Thoracic aorta (tissue), 2 donors: Measurements from ENCODE around the gene ZBTB16. TPM values are rescaled to one million over a fixed set of nuclear protein-coding genes. Genes with fewer than 3 reads are reported as not detected.

Experiments used
- ATAC-seq: fragments of 150-250 bp; one replicate; pipeline ENCODE4 v1.8.0; 2017; ENCODE audit warnings: low read depth; ENCODE audit not compliant: insufficient number of reproducible peaks, low FRiP score
- DNase-seq: peaks from one replicate; pipeline ENCODE4 v3.0.0-alpha.2; 2020; ENCODE audit warnings: low spot score
- H3K27ac ChIP-seq, 2 donors: fragments of 200-600 bp; sonication (generic); 1 replicate in 1 of 2; 2 replicates in 1 of 2; pipeline ENCODE4 v1.5.1; 2016; ENCODE audit warnings: mild to moderate bottlenecking in 2 of 2, moderate library complexity in 2 of 2
- H3K27me3 ChIP-seq: fragments of 200-600 bp; sonication (generic); replicated peaks from 2 replicates; pipeline ENCODE4 v1.6.0; 2016; ENCODE audit warnings: mild to moderate bottlenecking; ENCODE audit not compliant: insufficient read depth
- H3K36me3 ChIP-seq: fragments of 200-600 bp; sonication (generic); one replicate; pipeline ENCODE4 v1.5.1; 2016
- H3K4me1 ChIP-seq, 2 donors: fragments of 200-600 bp; sonication (generic); 1 replicate in 1 of 2; 2 replicates in 1 of 2; pipeline versions ENCODE4 v1.5.1 to v1.6.0; 2016; ENCODE audit warnings: low read depth in 2 of 2, mild to moderate bottlenecking in 1 of 2; ENCODE audit not compliant: control insufficient read depth in 1 of 2
- H3K4me3 ChIP-seq: fragments of 200-600 bp; sonication (generic); 2 replicates; pipeline ENCODE4 v1.5.1; 2016; ENCODE audit warnings: mild to moderate bottlenecking
- H3K9me3 ChIP-seq: fragments of 200-600 bp; sonication (generic); 2 replicates; pipeline ENCODE4 v1.5.1; 2016
- total RNA-seq, 2 donors: library from RNA; depleted of rRNA; stranded (reverse); fragments of >200 nt; gene quantifications; one replicate each; pipeline versions ENCODE4 v1.1.0 to v1.2.3, GENCODE V29; 2016
- TF ChIP-seq, protein P1 (sequence below): fragments of 200-600 bp; sonication (generic); IDR thresholded peaks from one replicate; pipeline ENCODE4 v1.5.1; 2019; ENCODE audit warnings: antibody characterized with exemption

Gene ZBTB16
- total RNA-seq, 2 donors from 2014 or later = 314 to 545 TPM

- peak overlapping the region; percentile 97 for H3K4me3 ChIP-seq
- peaks cover 76% of the 10 kb centered on the region for H3K36me3 ChIP-seq
- H3K9me3 ChIP-seq = no peaks in the 10 kb centered on the region
- H3K27me3 ChIP-seq = no peaks in the 10 kb centered on the region
- DNase-seq (no peak), ATAC-seq (no peak)
- H3K4me1 ChIP-seq = peaks cover 77 to 80% of the 10 kb centered on the region in 2 donors
- peak overlapping the region in 1 of 2 donors; percentile 44 for H3K27ac ChIP-seq
- TF ChIP-seq, protein P1, sequence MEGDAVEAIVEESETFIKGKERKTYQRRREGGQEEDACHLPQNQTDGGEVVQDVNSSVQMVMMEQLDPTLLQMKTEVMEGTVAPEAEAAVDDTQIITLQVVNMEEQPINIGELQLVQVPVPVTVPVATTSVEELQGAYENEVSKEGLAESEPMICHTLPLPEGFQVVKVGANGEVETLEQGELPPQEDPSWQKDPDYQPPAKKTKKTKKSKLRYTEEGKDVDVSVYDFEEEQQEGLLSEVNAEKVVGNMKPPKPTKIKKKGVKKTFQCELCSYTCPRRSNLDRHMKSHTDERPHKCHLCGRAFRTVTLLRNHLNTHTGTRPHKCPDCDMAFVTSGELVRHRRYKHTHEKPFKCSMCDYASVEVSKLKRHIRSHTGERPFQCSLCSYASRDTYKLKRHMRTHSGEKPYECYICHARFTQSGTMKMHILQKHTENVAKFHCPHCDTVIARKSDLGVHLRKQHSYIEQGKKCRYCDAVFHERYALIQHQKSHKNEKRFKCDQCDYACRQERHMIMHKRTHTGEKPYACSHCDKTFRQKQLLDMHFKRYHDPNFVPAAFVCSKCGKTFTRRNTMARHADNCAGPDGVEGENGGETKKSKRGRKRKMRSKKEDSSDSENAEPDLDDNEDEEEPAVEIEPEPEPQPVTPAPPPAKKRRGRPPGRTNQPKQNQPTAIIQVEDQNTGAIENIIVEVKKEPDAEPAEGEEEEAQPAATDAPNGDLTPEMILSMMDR = no peak
Measured at GRCh38 chr11:114068327-114068726, 8.8 kb downstream of the ZBTB16 start.

- TF ChIP-seq, protein P1 = no peak
- ATAC-seq (no peak), DNase-seq (no peak)
- no peaks in the 10 kb centered on the region for H3K27me3 ChIP-seq
- H3K4me1 ChIP-seq = peaks cover 80 to 87% of the 10 kb centered on the region in 2 donors
- peak overlapping the region in 1 of 2 donors; percentile 46 for H3K27ac ChIP-seq
- no peaks in the 10 kb centered on the region for H3K9me3 ChIP-seq
- H3K4me3 ChIP-seq = peak overlapping the region; percentile 62
- peaks cover 71% of the 10 kb centered on the region for H3K36me3 ChIP-seq
Measured at GRCh38 chr11:114070464-114071139, 11.1 kb downstream of the ZBTB16 start.

DNA sequence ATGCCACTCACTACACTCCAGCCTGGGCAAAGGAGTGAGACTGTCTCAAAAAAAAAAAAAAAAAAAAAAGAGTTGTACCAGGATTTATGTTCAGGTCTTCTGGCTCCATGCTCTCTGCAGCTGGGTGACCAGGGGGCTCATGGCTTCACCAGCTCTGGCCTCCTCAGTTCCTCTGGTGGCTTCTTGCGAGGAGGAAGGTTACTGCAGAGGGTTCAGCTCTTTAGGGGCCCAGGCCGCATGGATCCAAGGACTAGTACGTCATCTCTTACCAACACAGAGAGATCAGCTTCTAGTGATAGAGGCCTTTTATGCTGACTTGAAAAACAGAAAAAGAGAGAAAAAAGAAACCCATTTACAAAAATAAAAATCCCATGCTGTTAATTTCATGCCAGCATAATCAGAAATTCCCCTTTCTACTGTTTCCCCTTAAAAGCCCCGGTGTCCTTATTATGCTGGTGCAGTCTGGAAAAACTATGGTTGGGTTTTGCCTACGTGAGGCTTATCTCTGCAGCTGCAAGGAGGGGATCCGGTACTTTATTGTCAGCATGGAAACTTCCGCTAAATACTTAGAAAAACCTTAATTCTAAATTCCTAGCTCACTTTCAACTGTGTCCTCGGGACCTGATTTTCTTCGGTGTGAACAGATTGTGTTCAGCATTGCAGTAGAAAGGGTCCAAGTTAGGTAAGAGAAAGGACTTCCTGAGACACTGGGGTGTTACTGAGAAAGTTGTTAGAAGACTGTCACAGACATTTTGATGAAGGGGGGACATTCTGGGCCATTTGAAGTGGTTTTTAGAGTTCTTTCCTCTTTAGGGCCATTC lies 13.7 kb downstream of the ZBTB16 start:
- H3K27me3 ChIP-seq = no peaks in the 10 kb centered on the region
- H3K9me3 ChIP-seq = no peaks in the 10 kb centered on the region
- TF ChIP-seq, protein P1 = no peak
- peak overlapping the region in 1 of 2 donors; percentile 80 for H3K27ac ChIP-seq
- H3K4me3 ChIP-seq = peak overlapping the region; percentile 62
- ATAC-seq (no peak), DNase-seq (no peak)
- peaks cover 89 to 98% of the 10 kb centered on the region in 2 donors for H3K4me1 ChIP-seq
- peaks cover 62% of the 10 kb centered on the region for H3K36me3 ChIP-seq

DNA sequence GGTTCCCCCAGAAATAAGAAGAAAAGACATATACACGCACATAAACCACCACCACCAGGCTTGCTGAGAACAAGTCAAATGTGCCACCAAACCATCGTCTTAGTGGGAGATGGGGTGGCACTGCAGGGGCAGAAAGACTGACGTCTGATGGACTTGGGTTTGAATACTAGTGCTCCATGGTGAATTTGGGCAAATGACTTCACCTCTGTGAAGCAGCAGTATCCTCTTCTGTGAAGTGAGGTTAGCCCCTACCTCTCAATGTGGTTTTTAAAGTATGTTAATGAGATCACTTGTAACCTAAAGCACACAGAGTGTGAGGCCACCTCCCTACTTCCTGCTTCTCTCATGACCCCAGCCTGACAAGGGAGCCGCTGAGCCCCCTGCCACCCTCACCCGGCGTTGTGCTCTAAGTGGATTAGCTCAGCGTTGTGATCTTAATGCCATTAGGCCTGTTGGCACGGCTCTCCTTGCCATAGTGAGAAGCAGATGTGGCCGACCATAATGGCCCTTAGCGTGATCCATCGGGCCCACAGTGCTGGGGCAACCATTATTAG lies 14.4 kb downstream of the ZBTB16 start:
- Histone ChIP-seq H3K27me3 (no peaks in the 10 kb centered on the region), H3K36me3 (peaks cover 58% of the 10 kb centered on the region), H3K27ac (peak overlapping the region in 1 of 2 donors; percentile 80), H3K4me1 (peaks cover 91 to 98% of the 10 kb centered on the region in 2 donors), H3K9me3 (no peaks in the 10 kb centered on the region), H3K4me3 (peak overlapping the region; percentile 62)
- ATAC-seq (no peak), DNase-seq (no peak)
- TF ChIP-seq, protein P1 = no peak
